HG02852 (cell line): ENCODE data around the gene CHEK1.
"Not testable (repeated sequence)": the region's sequence is repeated elsewhere in the genome, so short reads cannot be mapped to it uniquely, and the experiment has no call there.

ENCODE experiments used
- ATAC-seq: cut with Tn5 transposase; IDR thresholded peaks from one replicate; pipeline ENCODE4 v1.9.1; 2021; ENCODE audit warnings: mild to moderate bottlenecking, moderate library complexity; ENCODE audit not compliant: unreplicated experiment

CHEK1 gene

DNA sequence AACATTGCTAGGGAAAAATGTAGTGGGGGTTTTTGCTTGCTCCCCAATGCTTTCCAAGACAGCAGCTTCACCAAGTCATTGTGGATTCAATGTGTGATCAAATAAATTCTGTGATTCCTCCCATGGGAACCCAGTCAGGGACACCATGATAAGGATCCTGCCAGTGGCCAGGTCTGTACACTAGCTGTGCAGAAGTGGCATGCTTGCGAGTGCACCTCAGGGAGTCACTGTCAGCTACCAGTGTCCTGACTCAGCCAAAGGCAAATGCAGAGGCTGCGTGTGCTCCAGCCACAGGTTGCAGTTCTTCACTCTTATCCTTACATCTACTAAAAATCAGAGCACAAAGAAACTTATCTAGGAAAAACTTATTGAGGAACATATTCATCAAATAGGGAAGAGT is 65.0 kb downstream of the CHEK1 start:
- no peak for ATAC-seq

DNA sequence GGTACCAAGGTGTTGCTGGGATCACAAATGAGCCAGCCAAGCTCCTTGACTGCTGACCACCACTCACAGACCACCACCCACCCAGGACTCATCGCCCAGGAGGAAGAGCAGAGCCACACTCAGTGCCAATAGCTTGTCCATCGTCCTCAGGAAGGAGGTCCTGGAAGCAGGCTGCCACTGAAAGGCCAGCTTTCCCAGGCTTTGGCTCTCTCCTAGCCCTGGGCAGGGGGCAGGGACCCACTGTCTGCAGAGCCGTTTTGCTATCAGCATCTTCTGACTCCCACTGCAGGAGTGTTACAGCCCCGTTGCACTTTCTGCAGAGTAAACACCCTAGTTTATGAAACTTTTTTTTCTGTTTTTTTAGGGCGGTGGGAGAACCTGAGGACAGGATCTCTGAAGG is 67.9 kb downstream of the CHEK1 start:
- no peak for ATAC-seq

DNA sequence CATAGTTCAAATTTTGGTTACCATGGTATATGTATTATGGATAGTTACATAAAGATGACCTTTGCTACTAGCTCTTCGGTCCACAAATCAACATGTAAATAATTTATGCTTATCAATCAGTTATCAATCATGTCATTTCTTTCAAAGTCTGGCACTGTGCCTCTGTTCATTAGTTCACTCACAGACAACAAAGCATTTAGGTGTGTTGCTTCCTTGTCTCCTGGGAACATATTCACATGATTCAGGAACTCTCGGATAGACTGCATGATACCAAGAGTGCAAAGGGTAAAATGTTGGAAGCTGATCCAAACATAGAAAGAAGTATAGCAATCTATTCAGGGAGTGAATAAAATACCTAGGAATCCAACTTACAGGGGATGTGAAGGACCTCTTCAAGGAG is 70.0 kb downstream of the CHEK1 start:
- no peak for ATAC-seq

DNA sequence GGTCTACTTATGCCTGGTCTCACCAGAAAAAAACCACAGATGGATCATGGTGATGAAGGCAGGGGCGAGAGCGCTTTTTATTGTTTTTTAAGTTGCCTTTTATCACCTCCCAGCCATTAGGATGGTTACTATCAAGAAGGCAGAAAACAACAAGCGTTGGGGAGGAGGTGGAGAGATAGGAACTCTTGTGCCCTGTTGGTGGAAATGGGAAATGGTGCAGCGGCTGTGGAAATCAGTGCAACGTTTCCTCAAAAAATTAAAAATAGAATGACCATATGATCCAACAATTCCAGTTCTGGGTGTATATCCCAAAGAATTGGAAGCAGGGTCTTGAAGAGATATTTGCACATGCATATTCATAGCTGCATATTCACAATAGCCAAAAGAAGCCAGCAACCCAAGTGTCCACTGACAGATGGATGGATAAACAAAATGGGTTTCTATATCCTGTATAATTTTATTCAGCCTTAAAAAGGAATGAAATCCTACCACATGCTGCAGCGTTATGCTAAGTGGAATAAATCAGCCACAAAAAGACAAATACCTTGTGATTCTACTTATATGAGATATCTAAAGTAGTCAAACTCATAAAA is 76.2 kb downstream of the CHEK1 start:
- no peak for ATAC-seq

DNA sequence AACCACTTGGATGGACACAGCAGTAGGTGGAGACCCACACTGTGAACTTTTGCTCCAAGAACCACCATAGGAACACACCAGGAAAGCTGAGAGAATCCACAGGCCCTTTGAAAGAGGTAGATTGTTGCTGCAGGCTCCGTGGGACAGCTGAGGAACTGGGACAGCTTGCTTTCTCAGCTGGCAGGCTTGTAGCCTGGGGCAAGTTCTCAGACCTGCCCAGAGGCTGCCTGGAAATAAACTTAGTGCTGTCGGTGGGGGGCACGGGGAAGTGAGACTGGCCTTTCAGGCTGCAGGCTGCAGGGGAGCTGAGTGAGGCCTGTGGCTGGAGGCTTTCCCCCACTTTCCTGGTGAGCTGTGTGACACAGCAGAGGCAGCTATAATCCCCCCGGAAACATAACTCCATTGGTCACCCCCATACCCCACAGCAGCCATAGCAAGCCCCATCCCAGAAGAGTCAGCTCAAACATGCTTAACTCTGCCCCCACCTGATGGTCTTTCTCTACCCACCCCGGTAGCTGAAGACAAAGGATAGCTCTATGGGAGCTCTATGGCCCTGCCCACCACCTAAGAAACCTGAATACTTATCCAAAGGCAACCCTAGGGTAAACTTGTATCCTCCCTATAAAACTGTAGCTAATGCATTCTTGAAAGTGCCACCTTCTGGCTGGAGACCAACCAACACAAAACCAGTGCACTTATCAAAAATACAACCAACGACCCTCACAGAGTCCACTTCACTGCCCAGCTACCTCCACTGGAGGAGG is 77.1 kb downstream of the CHEK1 start:
- ATAC-seq = no peak

DNA sequence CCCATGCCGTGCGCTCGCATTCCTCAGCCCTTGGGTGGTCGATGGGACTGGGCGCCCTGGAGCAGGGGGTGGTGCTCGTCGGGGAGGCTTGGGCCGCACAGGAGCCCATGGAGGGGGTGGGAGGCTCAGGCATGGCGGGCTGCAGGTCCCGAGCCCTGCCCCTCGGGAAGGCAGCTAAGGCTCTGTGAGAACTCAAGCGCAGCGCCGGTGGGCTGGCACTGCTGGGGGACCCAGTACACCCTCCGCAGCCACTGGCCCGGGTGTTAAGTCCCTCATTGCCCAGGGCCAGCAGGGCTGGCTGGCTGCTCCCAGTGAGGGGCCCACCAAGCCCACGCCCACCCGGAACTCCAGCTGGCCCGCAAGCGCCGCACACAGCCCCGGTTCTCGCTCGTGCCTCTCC is 79.7 kb downstream of the CHEK1 start:
- ATAC-seq = not testable (repeated sequence)

DNA sequence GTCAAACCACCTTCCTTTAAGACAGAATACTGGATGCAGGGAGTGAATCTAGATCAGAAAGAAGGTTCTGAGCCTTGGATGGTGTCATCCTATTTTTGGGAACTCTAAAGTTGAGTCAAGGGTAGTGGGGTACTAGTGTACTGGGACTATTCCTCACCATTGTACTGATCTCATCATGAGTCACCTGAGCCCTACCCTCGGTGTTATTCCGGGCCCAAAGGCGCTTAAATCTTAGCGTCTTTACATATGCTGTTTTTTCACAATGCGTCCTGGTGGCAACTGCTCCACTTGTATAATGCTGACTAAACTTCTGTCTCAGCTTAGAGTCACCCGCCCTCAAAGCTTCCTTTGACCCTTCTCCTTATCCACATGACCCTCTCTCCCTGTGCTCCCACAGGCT is 95.8 kb downstream of the CHEK1 start:
- no peak for ATAC-seq

DNA sequence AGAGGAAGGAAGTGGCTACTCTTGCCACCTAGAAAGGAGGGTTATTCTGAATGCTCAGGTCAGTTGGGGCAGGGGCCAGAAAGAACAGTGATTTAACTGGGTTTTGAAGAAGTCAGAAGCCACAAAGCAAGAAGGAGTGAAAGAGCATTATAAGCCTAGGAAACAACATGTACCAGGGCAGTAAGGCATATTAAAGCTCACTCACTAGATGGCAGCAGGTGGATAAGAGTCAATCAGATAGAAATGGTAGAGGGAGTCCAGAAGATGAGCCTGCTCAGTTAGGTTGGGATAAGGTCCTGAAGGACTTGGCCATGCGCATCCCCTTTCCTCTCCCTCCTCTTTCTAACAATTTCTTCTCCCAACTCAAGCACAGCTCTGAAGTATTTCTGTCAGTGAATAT is 99.2 kb downstream of the CHEK1 start:
- ATAC-seq = no peak
